ENCODE measurements around the gene SCRN2. TPM values are rescaled to one million over a fixed set of nuclear protein-coding genes. Genes with fewer than 3 reads are reported as not detected.

SCRN2 gene
- total RNA-seq = 10 to 100 TPM; 15.0 to 18.2 TPM

GRCh38 chr17:47840742-47841487 is at the start of gene SCRN2:
SCRN2 (minus strand) TSS chr17:47841273; CDS start chr17:47840843, 430 bp downstream.

GRCh38 chr17:47850692-47851573 is 9.9 kb upstream of the SCRN2 start, which contains the start of gene SP6:
SP6 (minus strand) TSS chr17:47851163; CDS start chr17:47848429, 2,734 bp downstream.

GRCh38 chr17:47831003-47831933 is 9.8 kb downstream of the SCRN2 start, which contains the start of the genes LRRC46 and MRPL10:
LRRC46 (plus strand) TSS chr17:47831670; CDS start chr17:47831990, 320 bp downstream.
MRPL10 (minus strand) TSS chr17:47831541; CDS start chr17:47831511, 30 bp downstream.

GRCh38 chr17:47821424-47822391 is 19.4 kb downstream of the SCRN2 start, which contains the start of gene OSBPL7:
OSBPL7 (minus strand) TSS chr17:47821794; CDS start chr17:47820278, 1,516 bp downstream.

Other genes starting within 250 kb of the SCRN2 start
- 100 to 1,000 TPM; 263 to 375 TPM for gene KPNB1, start 191.4 kb downstream of the SCRN2 start, total RNA-seq
- 1 to 10 TPM; 5.3 to 7.6 TPM for gene TBKBP1, start 147.1 kb downstream of the SCRN2 start, total RNA-seq
- not detected for gene TBX21, start 108.0 kb downstream of the SCRN2 start, total RNA-seq
- gene OSBPL7, start 19.5 kb downstream of the SCRN2 start, total RNA-seq = 1 to 10 TPM; 8.0 to 8.9 TPM
- 10 to 100 TPM; 20.6 to 37.3 TPM for gene MRPL10, start 9.7 kb downstream of the SCRN2 start, total RNA-seq
- under 1 TPM in 1 of 2 donors, not detected in 1; 0.33 TPM for gene LRRC46, start 9.6 kb downstream of the SCRN2 start, total RNA-seq
- not detected for gene SP6, start 9.9 kb upstream of the SCRN2 start, total RNA-seq
- 1 to 10 TPM; 3.8 to 4.7 TPM for gene SP2, start 55.0 kb upstream of the SCRN2 start, total RNA-seq
- 10 to 100 TPM; 37.2 to 39.3 TPM for gene PNPO, start 100.3 kb upstream of the SCRN2 start, total RNA-seq
- not detected for gene PRR15L, start 116.6 kb upstream of the SCRN2 start, total RNA-seq
- 10 to 100 TPM; 41.6 to 42.7 TPM for gene CDK5RAP3, start 129.8 kb upstream of the SCRN2 start, total RNA-seq
- gene COPZ2, start 196.5 kb upstream of the SCRN2 start, total RNA-seq = 10 to 100 TPM; 11.4 to 11.7 TPM
- 10 to 100 TPM; 87.1 to 89.2 TPM for gene NFE2L1, start 207.1 kb upstream of the SCRN2 start, total RNA-seq